ENCODE data around the gene SLC22A17. TPM values are rescaled to one million over a fixed set of nuclear protein-coding genes. Genes with fewer than 3 reads are reported as not detected.

The SLC22A17 gene
- total RNA-seq, 1 donor from 2014 or later: 26.2 TPM

- no peak overlapping the region for H3K4me3 Mint-ChIP-seq (ENCODE audit: low read depth)
- no peak for DNase-seq (ENCODE audit: low spot score, unreplicated experiment)
- H3K9me3 Mint-ChIP-seq (ENCODE audit: low read depth): no peaks in the 10 kb centered on the region
- H3K4me1 Mint-ChIP-seq (ENCODE audit: low read depth): peaks cover 1% of the 10 kb centered on the region
- H3K27me3 Mint-ChIP-seq: peaks cover 59% of the 10 kb centered on the region
- H3K36me3 Mint-ChIP-seq (ENCODE audit: insufficient read depth): no peaks in the 10 kb centered on the region
- H3K27ac Mint-ChIP-seq: no peak overlapping the region
- TF ChIP-seq, protein P1, sequence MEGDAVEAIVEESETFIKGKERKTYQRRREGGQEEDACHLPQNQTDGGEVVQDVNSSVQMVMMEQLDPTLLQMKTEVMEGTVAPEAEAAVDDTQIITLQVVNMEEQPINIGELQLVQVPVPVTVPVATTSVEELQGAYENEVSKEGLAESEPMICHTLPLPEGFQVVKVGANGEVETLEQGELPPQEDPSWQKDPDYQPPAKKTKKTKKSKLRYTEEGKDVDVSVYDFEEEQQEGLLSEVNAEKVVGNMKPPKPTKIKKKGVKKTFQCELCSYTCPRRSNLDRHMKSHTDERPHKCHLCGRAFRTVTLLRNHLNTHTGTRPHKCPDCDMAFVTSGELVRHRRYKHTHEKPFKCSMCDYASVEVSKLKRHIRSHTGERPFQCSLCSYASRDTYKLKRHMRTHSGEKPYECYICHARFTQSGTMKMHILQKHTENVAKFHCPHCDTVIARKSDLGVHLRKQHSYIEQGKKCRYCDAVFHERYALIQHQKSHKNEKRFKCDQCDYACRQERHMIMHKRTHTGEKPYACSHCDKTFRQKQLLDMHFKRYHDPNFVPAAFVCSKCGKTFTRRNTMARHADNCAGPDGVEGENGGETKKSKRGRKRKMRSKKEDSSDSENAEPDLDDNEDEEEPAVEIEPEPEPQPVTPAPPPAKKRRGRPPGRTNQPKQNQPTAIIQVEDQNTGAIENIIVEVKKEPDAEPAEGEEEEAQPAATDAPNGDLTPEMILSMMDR (IDR thresholded peaks at IDR 0.05; ENCODE audit: unreplicated experiment): no peak
Observed at GRCh38 chr14:23380976-23381375, 28.3 kb upstream of the SLC22A17 start.

DNA sequence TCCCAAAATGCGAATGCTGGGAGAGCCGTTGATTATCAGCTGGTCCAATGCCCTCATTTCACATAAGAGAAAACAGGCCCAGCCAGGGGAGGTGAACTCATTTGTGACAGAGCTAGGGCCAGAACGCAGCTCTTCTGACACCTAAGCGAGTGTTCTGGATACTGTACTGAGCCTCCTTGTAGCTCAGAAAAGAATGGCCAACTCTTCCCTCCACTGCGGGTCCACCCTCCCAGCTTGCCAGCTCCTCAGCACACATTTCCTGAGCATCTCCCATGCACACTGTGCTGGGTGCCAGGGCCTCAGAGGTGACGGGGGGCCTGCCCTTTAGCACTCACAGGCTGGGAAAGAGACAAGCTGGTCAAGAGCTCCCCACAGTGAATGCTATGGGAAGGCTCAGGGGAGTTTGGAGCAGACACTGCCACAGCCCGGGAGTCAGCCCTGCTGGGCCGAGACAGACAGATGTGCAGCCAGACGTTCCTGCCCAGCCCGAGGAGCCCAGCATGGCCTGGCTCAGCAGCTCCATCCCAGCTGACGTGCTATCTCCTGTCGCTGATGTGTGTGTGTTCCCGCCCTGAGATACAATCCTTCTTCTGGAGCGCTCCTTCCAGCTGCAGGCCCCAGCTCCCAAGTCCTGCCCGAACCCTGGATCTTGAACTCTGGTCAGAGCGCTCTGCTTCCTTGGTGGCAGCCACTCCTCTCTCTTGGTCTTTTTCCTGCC is 27.7 kb upstream of the SLC22A17 start:
- Mint-ChIP-seq H3K27me3 (peaks cover 57% of the 10 kb centered on the region), H3K9me3 (ENCODE audit: low read depth) (no peaks in the 10 kb centered on the region), H3K4me3 (ENCODE audit: low read depth) (no peak overlapping the region), H3K27ac (no peak overlapping the region), H3K4me1 (ENCODE audit: low read depth) (no peaks in the 10 kb centered on the region), H3K36me3 (ENCODE audit: insufficient read depth) (no peaks in the 10 kb centered on the region)
- TF ChIP-seq, protein P1 (IDR thresholded peaks at IDR 0.05; ENCODE audit: unreplicated experiment): no peak
- DNase-seq (ENCODE audit: low spot score, unreplicated experiment): no peak

GRCh38 chr14:23379366-23380196 is 26.9 kb upstream of the SLC22A17 start:
- TF ChIP-seq, protein P1 (IDR thresholded peaks at IDR 0.05; ENCODE audit: unreplicated experiment): peak; percentile 92
- peak; percentile 65 for DNase-seq (ENCODE audit: low spot score, unreplicated experiment)
- Mint-ChIP-seq H3K36me3 (ENCODE audit: insufficient read depth) (no peaks in the 10 kb centered on the region), H3K27me3 (peaks cover 50% of the 10 kb centered on the region), H3K4me3 (ENCODE audit: low read depth) (no peak overlapping the region), H3K4me1 (ENCODE audit: low read depth) (no peaks in the 10 kb centered on the region), H3K9me3 (ENCODE audit: low read depth) (no peaks in the 10 kb centered on the region), H3K27ac (no peak overlapping the region)

DNA sequence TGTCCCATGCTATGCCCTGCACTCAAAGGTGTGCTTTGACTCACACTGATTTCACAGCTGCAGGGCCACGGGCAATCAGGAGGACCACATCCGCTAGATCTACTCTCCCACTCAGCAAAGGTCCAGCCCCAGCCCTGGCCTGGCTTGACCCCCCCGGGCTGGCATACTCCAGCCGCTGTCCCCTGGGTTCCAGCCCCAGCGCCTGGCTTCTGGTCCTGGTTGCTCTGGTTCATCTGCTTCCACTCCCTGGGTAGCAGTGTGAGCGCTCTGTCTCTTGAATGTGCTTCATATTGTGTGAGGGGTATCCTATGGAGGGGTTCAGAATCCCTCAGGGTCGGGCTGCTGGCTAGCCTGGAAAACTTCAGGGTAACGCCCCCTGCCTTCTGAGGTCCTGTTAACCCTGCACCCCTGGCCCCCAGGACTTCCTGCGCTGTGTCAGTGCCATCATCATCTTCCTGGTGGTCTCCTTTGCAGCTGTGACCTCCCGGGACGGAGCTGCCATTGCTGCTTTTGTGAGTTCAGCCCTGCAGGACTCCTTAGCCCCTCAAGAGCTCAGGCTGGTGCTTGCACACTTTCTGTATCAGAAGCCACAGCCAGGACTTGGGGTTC is 26.0 kb upstream of the SLC22A17 start:
- no peak for DNase-seq (ENCODE audit: low spot score, unreplicated experiment)
- H3K4me3 Mint-ChIP-seq (ENCODE audit: low read depth): no peak overlapping the region
- no peaks in the 10 kb centered on the region for H3K36me3 Mint-ChIP-seq (ENCODE audit: insufficient read depth)
- no peak overlapping the region for H3K27ac Mint-ChIP-seq
- peaks cover 46% of the 10 kb centered on the region for H3K27me3 Mint-ChIP-seq
- H3K4me1 Mint-ChIP-seq (ENCODE audit: low read depth): no peaks in the 10 kb centered on the region
- H3K9me3 Mint-ChIP-seq (ENCODE audit: low read depth): no peaks in the 10 kb centered on the region
- TF ChIP-seq, protein P1 (IDR thresholded peaks at IDR 0.05; ENCODE audit: unreplicated experiment): no peak
